ENCODE measurements around the gene OR2D3.
"Not testable (repeated sequence)": the region's sequence is repeated elsewhere in the genome, so short reads cannot be mapped to it uniquely, and the experiment has no call there.

Gene OR2D3

GRCh38 chr11:6928916-6929315, 8.1 kb downstream of the OR2D3 start:
- DNase-seq = no peak

- no peak for DNase-seq
Observed at GRCh38 chr11:6931146-6931713, 10.4 kb downstream of the OR2D3 start.

GRCh38 chr11:6932145-6932544, 11.3 kb downstream of the OR2D3 start:
- no peak for DNase-seq

- DNase-seq = no peak
Observed at GRCh38 chr11:6941970-6942369, 21.2 kb downstream of the OR2D3 start.

GRCh38 chr11:6943131-6943530, 22.3 kb downstream of the OR2D3 start:
- DNase-seq = no peak

GRCh38 chr11:6954248-6954647, 33.4 kb downstream of the OR2D3 start:
- DNase-seq = not testable (repeated sequence)

- no peak for DNase-seq
Observed at GRCh38 chr11:6962141-6962540, 41.3 kb downstream of the OR2D3 start.

GRCh38 chr11:6962673-6963072, 41.9 kb downstream of the OR2D3 start:
- DNase-seq = no peak

GRCh38 chr11:6968816-6969215, 48.0 kb downstream of the OR2D3 start:
- DNase-seq = no peak

- DNase-seq = not testable (repeated sequence)
Observed at GRCh38 chr11:6969854-6970253, 49.1 kb downstream of the OR2D3 start.

Data from NCI-H2029 (cell line).